ENCODE results near the gene AGRN.
A peak's percentile ranks its signal among the peaks of the same experiment; 100 is the strongest.

AGRN gene

DNA sequence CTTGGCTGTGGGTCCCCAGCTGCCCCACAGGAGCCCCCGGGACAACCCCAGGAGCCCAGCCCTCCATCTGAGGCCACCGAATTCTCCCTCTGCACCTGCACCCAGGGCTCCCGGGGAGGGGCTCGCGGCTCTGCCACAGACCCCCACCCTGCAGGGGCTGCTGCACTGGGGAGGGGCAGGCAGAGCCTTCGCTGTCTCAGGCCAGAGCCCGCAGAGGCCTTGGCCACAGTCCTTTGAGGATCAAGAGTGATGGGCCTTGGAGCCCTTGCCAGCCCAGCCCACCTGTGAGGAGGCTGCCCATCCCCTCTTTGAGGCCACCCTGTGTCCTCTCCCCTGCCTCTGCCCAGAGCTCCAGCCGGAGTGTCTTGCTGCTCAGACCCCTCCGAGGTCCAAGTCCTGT is 44.6 kb upstream of the AGRN start:
- no peak for TF ChIP-seq ZBTB7A (IDR thresholded peaks at IDR 0.05; ENCODE audit: low read depth)
- TF ChIP-seq TAF1 (IDR thresholded peaks at IDR 0.05; ENCODE audit: low read depth) = no peak
- no peak for TF ChIP-seq TEAD4 (IDR thresholded peaks at IDR 0.05)
- no peak for TF ChIP-seq CEBPB (IDR thresholded peaks at IDR 0.05)
- no peak for TF ChIP-seq EP300 (IDR thresholded peaks at IDR 0.05; ENCODE audit: borderline replicate concordance)
- TF ChIP-seq, protein P1, sequence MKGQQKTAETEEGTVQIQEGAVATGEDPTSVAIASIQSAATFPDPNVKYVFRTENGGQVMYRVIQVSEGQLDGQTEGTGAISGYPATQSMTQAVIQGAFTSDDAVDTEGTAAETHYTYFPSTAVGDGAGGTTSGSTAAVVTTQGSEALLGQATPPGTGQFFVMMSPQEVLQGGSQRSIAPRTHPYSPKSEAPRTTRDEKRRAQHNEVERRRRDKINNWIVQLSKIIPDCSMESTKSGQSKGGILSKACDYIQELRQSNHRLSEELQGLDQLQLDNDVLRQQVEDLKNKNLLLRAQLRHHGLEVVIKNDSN (IDR thresholded peaks at IDR 0.05) = no peak
- TF ChIP-seq, protein P2, sequence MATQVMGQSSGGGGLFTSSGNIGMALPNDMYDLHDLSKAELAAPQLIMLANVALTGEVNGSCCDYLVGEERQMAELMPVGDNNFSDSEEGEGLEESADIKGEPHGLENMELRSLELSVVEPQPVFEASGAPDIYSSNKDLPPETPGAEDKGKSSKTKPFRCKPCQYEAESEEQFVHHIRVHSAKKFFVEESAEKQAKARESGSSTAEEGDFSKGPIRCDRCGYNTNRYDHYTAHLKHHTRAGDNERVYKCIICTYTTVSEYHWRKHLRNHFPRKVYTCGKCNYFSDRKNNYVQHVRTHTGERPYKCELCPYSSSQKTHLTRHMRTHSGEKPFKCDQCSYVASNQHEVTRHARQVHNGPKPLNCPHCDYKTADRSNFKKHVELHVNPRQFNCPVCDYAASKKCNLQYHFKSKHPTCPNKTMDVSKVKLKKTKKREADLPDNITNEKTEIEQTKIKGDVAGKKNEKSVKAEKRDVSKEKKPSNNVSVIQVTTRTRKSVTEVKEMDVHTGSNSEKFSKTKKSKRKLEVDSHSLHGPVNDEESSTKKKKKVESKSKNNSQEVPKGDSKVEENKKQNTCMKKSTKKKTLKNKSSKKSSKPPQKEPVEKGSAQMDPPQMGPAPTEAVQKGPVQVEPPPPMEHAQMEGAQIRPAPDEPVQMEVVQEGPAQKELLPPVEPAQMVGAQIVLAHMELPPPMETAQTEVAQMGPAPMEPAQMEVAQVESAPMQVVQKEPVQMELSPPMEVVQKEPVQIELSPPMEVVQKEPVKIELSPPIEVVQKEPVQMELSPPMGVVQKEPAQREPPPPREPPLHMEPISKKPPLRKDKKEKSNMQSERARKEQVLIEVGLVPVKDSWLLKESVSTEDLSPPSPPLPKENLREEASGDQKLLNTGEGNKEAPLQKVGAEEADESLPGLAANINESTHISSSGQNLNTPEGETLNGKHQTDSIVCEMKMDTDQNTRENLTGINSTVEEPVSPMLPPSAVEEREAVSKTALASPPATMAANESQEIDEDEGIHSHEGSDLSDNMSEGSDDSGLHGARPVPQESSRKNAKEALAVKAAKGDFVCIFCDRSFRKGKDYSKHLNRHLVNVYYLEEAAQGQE (IDR thresholded peaks at IDR 0.05; ENCODE audit: low read depth) = no peak
- TF ChIP-seq CREB1 (IDR thresholded peaks at IDR 0.05; ENCODE audit: low read depth) = no peak
- TF ChIP-seq YY1 (IDR thresholded peaks at IDR 0.05; ENCODE audit: low read depth) = no peak
- TF ChIP-seq NFIC (IDR thresholded peaks at IDR 0.05) = no peak
- TF ChIP-seq RAD21 (IDR thresholded peaks at IDR 0.05; ENCODE audit: low read depth) = no peak
- no peak for TF ChIP-seq EGR1 (IDR thresholded peaks at IDR 0.05)
- TF ChIP-seq FOXM1 (IDR thresholded peaks at IDR 0.05; ENCODE audit: borderline replicate concordance, low read depth) = no peak
- no peak for TF ChIP-seq TCF12 (IDR thresholded peaks at IDR 0.05; ENCODE audit: low read depth)
- TF ChIP-seq, protein P3, sequence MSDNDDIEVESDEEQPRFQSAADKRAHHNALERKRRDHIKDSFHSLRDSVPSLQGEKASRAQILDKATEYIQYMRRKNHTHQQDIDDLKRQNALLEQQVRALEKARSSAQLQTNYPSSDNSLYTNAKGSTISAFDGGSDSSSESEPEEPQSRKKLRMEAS (IDR thresholded peaks at IDR 0.05) = no peak

DNA sequence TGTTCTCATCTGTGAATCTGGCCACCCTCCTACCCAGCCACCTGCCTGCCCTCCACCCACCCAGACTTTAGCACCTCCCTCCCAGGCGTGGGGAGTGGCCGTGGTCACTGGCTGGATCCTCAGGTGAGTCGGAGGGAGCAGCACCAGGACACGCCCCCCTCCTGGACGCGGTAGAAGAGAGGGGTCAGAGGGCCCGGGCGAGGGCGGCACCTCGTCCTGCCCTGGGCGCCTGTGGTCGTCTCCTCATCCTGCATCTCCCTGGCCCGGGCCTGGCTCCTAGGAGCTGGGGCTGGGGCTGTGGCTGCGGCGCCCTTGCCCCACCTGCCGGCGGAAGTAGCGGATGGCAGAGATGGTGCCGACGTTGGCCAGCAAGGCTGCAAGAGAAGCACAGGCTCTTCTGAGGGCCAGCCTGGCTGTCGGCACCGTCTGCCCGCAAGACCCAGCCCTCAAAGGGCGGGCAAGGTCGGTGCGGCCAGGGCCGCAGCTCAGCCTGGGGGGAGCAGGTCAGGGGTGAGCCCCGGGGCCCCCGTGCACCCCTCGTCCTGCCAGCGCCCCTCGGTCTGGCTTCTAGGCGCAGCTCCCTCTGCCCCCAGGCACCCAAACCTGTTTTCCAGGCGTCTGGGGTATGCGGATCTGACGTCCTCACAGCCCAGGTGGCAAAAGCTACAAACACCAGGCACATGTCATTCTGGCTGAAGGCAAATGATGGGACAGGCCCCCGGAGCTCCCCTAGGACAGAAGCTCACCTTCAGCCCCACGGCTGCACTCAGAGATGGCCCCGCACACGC is 43.8 kb upstream of the AGRN start:
- 0 out of 2 replicates have a peak, but pooled peaks have one; percentile 30 for TF ChIP-seq ZBTB7A (IDR thresholded peaks at IDR 0.05; ENCODE audit: low read depth)
- TF ChIP-seq RAD21 (IDR thresholded peaks at IDR 0.05; ENCODE audit: low read depth) = peak; percentile 40; the same call in 1 of the 2 replicates
- no peak for TF ChIP-seq FOXM1 (IDR thresholded peaks at IDR 0.05; ENCODE audit: borderline replicate concordance, low read depth)

DNA sequence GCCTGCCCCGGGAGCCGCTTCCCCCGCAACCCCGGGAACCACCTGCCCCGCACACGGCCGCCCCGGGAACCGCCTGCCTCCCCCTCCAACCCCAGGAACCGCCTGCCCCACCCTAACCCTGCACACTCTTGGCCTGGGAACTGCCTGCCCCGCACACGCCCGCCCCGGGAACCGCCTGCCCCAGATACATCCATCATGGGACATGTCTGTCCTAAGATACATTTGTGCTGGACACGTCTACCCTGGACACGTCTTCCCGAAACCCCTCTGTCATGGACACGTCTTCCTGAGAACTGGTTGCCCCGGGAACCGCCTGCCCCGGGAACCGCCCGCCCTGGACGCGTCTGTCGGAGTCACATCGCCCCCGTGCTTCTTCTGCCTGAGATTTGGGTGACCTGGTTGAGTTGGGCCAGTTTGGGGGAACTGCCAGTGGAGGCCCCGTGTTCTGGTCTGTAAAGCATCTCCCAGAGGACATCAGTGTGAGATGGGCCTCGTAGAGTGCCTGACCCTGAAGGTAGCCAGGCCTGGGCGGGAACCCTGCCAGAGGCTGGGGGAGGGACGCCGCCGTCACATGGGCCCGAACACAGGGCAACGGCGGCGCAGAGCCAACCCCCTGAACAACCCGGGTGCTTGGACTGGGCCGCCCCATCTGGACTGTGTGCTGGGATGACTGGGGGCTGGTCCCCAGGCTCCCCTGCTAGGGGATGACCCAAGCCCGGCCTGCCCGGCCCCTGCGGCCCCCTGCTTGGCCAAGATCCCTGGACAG is 41.7 kb upstream of the AGRN start:
- no peak for TF ChIP-seq CEBPB (IDR thresholded peaks at IDR 0.05)
- TF ChIP-seq, protein P3 (IDR thresholded peaks at IDR 0.05) = no peak
- TF ChIP-seq YY1 (IDR thresholded peaks at IDR 0.05; ENCODE audit: low read depth) = no peak
- no peak for TF ChIP-seq TCF12 (IDR thresholded peaks at IDR 0.05; ENCODE audit: low read depth)
- TF ChIP-seq RAD21 (IDR thresholded peaks at IDR 0.05; ENCODE audit: low read depth) = no peak; the same call in 1 of the 2 replicates
- TF ChIP-seq NFIC (IDR thresholded peaks at IDR 0.05) = no peak; the same call in 1 of the 2 replicates
- TF ChIP-seq ZBTB7A (IDR thresholded peaks at IDR 0.05; ENCODE audit: low read depth) = no peak
- no peak for TF ChIP-seq EGR1 (IDR thresholded peaks at IDR 0.05)
- TF ChIP-seq, protein P2 (IDR thresholded peaks at IDR 0.05; ENCODE audit: low read depth) = no peak
- TF ChIP-seq, protein P1 (IDR thresholded peaks at IDR 0.05) = no peak; the same call in 1 of the 2 replicates
- TF ChIP-seq FOXM1 (IDR thresholded peaks at IDR 0.05; ENCODE audit: borderline replicate concordance, low read depth) = no peak
- no peak for TF ChIP-seq CREB1 (IDR thresholded peaks at IDR 0.05; ENCODE audit: low read depth)

DNA sequence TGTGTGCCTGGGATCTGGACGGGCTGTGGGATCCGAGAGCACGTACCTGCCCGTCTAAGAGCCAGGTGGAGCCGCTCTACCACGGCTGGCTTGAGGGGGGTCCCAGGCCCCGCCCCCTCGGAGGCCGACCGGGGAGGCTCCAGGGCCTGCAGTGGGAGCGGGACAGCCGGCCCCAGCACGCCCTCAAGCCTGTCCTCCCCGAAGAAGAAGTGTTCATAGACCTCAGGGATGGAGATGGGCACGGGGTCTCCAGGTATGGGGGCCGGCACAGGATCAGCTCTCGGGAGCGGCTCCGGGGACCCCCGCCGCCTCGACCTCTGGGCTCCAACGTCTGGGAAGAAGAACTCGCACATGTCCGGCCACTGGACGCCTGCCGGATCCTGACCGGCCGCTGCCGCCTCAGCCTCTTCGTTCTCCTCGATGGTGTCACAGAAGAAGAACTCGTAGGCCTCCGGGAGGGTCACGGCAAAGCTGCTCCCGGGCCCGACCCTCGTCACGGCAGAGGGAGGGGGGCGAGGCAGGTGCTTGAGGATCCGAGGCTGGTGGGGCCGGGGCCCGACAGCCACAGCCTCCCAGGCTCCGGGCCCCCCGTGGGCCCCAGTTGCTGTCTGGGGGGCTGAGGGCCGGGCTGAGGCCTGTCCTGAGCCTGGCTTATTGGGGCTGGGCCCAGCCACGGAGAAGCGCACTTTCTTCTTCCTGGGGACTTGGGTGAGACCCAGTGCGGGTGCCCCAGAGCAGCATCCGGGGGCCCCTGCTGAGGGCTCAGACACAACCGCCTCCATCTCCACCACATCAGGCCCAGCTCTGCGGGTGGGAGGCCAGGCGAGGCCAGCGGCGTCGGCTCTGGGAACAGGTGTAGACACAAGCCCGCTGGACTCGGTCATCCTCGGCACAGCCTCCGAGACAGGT is 40.8 kb upstream of the AGRN start:
- TF ChIP-seq ZBTB7A (IDR thresholded peaks at IDR 0.05; ENCODE audit: low read depth) (no peak), CEBPB (IDR thresholded peaks at IDR 0.05) (no peak), YY1 (IDR thresholded peaks at IDR 0.05; ENCODE audit: low read depth) (no peak)
- TF ChIP-seq, protein P1 (IDR thresholded peaks at IDR 0.05) = no peak
